GM12892 (cell line): ENCODE data around the gene HES4.

Source experiments
- POLR2AphosphoS5 ChIP-seq: IDR thresholded peaks from 2 replicates; pipeline ENCODE4 v1.6.1; 2011; ENCODE audit warnings: low read depth, low read length, control low read depth
- TAF1 ChIP-seq: IDR thresholded peaks from 2 replicates; pipeline ENCODE4 v1.6.1; 2011; ENCODE audit warnings: low read depth, mild to moderate bottlenecking, control low read depth, low read length, borderline replicate concordance

GRCh38 chr1:1033731-1034438 is 34.0 kb upstream of the HES4 start:
- TF ChIP-seq POLR2AphosphoS5 (no peak), TAF1 (no peak)
